ENCODE measurements around the gene CSRNP2.
"Not testable (repeated sequence)": the region's sequence is repeated elsewhere in the genome, so short reads cannot be mapped to it uniquely, and the experiment has no call there.

CSRNP2 gene

DNA sequence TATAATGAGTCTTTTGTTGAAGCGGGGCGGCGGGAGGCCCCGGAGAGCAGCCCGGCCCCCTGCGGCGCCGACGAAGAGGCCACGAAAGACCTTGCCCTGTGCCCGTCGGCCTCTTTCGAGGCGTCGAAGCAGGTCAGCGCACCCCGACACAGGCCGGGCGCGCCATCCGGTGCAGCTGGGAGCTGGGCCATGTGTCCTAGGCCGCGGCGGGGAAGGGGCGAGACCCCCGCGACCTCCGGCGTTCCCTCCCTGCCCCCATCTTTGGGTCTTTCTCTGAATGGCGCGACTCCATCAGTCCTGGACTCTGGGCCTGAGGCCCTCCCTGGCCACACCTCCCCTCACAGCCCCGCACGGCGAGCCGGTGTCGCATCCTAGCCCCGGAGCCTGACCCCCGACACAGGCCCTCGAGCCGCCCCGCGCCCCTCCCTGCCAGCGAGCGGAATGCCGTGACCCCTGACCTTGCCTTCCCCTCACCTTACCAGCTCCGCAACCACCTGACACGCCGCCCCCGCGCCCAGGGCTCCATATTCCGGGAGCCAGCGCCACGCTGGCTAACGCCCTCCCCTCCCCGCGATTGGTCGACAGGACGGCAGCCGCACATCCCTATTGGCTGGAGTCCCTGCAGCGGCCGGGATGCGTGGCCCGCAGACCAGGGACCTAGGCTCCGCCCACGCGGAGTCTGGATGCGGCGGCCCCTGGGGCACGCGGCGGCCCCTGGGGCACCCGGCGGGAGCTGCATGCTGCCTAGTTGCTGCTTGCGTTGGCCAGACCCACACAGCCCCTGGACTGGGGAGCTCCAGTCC is 57.4 kb downstream of the CSRNP2 start, which contains the start of gene SLC11A2:
Gene SLC11A2, minus strand, starts transcription at position 549 of the 803 bp plus-strand sequence. CDS start 15,656 bp downstream, outside the sequence.
- DNase-seq = peak; percentile 92

DNA sequence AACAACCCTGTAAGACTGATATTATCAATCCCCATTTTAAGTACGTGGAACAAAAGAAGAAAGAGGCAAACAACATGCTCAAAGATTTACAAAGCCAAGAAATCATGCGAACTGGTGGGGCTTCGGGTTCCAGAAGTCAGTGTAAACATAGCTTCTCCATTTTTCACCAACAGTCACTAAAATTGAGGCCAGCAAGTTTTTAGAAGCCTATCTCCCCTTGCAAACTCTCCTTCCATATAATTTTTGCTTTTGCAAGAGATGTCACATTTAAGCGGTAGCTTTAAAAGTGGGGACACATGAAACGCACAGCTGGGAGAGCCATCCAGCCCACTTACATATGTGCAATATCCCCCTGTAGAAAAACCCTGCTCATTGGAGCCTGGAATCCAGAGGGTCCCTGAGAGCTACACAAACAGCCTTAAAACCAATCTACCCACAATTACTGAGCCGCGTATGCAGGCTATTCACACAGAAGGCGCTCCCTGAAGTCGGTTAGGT is 58.0 kb downstream of the CSRNP2 start:
- DNase-seq = peak; percentile 16

DNA sequence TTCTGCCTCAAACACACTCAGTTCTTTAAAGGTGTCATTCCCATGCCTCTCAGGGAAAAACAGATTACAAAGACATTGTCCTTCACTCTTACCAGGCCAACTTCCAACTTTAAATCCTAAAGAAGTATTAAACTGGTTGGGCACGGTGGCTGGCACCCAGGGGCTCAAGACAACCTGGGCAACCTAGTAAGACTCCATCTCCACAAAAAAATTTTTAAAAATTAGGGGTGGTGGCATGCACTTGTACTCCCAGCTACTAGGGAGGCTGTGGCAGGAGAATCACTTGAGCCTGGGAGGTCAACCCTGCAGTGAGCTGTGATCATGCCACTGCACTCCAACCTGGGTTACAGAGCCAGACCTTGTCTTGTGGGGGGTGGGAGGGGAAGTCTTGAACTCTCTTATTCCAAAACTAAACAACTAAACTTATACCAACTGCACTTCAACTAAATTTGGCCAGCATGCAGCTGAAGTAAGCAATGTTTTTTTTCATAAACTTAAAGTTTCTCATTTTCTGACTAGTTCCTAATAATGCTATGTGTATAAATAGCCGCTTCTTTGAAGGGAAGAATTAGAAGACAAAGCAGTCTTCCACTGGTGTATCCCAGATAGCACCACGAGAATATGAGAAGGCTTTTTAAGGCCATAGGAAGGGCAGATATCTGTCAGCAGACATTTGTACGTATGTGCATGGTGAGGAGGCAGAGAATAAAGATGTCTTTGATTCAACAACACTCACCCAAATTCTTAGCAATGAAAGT is 59.6 kb downstream of the CSRNP2 start:
- DNase-seq = no peak

DNA sequence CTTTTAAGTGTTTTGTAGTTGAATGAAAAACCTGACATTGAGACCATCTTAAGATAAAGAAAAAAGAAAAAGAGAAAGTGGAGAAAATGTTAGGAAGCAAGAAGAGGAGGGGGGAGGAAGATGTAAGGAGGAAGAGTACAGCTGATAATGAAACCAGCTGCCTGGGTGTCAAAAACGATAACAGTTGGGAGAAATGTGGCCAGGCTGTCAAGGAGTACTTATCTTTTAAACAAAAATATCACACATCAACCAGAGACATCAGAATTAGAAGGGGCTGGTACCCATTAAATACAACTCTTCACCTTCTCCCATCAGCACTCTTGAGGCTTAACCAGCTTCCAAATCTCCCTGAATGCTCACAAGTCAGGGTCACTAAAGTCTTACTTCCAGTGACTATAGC is 61.7 kb downstream of the CSRNP2 start:
- DNase-seq = no peak

DNA sequence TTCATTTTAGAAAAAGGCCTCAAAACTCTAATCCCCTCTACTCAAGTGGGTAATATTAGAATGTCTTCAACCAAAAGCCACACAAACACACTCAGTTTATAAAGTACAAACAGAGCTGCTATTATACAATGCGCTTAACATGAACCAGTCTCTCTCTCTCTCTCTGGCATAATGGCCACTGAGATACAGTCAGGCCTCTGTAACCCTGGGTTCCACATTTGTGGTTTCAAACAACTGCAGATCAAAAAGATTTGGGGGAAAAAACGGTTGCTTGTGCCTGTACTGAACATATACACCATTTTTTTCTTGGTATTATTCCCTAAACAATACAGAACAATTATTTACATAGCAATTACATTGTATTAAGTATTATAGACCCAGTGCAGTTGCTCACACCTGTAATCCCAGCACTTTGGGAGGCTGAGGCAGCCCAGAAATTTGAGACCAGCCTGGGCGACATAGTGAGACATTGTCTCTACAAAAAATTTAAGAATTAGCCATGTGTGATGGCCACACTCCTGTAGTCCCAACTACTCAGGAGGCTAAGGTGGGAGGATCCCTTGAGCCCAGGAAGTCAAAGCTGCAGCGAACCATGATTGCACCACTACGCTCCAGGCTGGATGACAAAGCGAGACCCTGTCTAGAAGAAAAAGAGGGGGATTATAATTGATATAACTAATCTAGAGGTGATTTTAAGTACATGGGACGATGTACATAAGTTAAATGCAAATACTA is 62.8 kb downstream of the CSRNP2 start:
- no peak for DNase-seq

DNA sequence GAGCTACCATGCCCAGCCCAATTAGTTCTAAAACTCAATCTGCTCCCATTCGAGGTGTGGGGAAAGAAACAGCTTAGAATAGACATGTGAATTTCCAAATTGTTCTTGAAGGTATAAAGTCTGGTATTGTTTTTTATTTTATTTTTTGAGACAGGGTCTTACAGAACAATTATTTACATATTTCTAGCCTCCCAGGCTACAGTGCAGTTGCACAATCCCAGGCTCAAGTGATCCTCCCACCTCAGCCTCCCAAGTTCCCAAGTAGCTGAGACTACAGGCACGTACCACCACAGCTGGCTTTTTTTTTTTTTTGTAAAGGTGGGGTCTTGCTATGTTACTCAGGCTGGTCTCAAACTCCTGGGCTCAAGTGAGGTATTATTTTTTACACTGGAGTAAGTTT is 63.5 kb downstream of the CSRNP2 start:
- no peak for DNase-seq

DNA sequence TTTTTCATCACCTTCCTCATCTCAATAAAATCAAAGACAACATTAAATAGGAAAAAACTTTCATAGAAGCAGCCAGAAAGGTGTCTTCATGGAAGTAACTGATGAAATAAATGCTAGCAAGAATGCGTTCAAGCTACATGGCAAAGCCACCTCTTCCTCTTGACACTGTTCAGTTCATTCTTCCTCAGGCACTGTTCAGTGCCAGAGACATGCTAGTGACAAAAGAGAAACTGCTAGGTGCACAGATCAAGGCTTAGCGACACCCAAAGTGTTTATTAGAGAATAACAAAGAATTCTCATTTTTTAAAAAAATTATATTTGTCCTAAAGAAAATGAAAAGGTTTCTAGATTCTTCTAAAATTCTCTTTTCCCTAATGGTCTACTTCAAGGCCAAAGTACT is 64.4 kb downstream of the CSRNP2 start:
- no peak for DNase-seq

DNA sequence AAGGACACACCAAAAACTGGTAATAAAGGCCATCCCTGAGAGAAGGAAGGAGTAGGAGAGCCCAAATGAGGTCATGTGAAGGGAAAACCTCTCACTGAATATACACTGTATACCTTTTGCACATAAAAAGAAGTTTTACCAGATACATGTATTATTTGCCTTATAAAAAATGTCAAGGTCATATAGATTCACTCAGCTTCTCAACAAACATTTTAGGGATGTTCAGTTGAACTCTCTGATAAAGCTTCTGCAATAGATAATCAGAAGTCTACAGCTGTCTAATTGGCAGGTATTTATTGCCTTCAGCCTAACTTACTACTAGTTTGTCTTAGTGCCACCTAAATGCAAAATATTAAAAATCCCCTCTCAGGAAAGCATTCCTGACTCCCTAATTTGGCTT is 65.9 kb downstream of the CSRNP2 start:
- DNase-seq = no peak

DNA sequence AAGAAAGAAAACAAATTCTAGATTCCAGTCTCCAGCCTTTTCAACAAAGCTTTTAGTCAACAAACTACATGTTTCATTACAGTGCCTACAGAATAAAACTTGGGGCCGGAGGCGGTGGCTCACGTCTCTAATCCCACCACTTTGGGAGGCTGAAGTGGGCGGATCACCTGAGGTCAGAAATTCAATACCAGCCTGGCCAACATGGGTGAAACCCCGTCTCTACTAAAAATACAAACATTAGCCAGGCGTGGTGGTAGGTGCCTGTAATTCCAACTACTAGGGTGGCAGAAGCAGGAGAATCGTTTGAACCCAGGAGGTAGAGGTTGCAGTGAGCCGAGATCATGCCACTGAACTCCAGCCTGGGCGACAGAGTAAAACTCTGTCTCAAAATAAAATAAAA is 68.9 kb downstream of the CSRNP2 start:
- not testable (repeated sequence) for DNase-seq

DNA sequence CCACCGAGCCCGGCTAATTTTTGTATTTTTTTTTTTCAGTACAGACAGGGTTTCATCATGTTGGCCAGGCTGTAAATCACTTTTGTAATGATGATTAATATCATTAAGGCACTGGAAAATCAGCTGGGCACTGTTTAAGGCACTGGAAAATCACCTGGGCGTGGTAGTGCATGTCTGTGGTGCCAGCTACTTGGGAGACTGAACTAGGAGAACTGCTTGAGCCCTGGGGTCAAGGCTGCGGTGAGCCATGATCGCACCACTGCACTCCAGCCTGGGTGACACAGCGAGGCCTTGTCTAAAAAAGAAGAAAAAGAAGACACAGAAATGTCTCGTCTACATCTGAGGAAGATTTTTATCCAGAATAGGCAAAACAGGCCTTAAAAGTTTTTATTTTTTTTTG is 70.0 kb downstream of the CSRNP2 start:
- no peak for DNase-seq

DNA sequence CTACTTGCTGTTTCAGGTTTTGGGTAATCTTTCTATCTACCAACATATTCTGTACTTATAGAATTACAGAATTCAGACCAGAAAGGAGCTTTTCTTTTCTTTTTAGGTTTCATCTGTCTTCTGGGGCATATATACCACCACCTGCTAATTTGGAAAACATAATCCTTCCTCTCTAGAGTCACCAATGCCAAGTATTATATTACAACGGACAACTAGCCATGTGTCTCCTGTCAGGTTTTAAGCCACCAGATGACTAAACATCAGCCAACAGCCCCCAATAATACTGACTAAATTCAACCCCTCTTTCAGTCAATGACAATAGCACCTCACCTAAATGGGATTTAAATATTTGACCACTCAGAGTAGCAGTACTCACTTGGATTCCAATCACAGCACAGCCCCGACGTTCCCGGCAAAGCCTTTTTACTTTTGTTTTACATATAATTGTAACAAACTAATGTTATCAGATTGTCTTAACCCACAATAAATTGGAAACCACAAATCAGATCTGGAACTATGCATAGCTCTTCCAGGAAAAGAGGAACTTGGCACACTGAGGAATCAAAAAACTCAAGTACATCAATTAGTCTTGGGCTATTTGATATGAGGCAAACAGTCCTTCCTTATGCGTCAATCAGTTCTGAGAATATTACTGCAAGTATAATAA is 70.7 kb downstream of the CSRNP2 start:
- no peak for DNase-seq

DNA sequence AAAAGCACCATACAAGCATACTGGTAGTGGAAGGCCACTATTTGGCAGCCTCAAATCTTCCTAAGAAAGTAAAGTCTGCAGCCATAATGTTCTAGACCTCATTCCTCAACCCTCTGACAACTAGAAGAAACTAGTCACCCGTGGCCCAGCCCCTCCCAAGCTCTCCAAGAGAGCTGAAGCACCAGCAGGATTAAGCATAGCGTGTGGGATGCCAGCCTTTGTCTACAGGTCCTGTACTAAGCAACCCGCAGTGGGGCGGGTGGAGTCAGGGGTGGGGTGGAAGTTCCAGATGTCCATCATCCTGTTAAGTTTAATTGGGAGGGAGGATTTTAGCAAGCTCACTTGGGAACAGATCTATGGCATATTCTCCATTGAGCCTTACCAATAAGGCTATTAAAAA is 71.4 kb downstream of the CSRNP2 start:
- DNase-seq = no peak

All from NCI-H1436 (cell line).